HUDEP-2 (cell line): Measurements from ENCODE around the gene CREB5.
A peak's percentile ranks its signal among the peaks of the same experiment; 100 is the strongest.

Experiments used
- DNase-seq, 76 experiments: peaks; one replicate each; lab custom pipeline; 2025; ENCODE audit not compliant: unreplicated experiment in 76 of 76; lab: John Stamatoyannopoulos, UW

The CREB5 gene

DNA sequence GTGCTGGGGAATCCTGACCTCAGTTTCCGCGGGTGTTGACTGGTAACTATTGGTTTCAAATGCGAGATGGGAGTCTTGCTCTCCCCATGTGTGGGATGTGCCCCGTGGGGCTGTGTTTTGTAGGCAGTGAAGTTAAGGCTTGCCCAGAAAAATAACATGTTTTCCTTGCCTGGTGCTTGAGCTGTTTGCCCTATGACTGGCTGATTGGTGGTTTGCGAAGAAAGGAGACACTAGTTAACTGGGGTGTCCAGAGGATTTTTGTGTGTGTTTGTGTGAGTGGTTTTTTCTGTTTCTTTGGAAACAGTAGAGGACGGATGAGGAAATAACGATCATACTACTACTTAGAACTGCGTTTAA lies 61.9 kb downstream of the CREB5 start:
- DNase-seq = no peak

DNA sequence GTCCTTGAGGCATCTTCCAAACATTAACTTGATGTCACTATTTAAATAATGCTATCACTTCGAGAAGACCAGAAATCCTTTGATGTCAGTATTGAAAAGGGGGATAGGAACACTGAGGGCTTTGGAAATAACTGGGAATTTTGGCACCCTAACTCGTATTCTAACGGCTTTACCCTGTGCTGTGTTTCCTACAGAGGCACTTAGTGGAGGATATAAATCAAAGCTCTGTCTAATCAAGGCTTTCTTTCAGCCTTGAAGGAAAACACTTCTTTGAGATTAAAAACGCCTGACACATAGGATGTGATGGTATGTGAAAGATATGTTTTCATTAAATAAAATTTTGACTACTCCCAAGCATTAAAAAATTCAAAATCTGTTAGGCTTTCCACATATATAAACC lies 62.3 kb downstream of the CREB5 start:
- DNase-seq = no peak

DNA sequence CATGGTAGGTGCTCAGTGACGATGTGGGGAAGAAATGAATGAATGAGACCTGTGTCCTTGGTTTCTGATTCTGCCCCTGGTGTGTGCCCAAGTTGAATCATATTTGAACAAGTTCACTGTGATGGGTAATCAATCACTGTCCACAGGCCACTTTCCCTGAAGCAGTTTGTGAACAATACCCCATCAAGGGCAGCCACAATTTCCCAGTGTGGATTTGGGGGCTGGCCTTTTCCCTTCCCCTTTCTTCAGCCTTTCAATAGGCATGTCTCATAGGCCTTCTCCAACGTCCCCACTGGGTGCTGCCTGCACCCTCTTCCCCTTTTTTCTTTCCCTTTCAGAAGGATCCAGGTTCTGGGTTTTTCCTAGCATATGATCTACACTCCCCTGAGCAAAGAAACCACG lies 64.7 kb downstream of the CREB5 start:
- DNase-seq = no peak

DNA sequence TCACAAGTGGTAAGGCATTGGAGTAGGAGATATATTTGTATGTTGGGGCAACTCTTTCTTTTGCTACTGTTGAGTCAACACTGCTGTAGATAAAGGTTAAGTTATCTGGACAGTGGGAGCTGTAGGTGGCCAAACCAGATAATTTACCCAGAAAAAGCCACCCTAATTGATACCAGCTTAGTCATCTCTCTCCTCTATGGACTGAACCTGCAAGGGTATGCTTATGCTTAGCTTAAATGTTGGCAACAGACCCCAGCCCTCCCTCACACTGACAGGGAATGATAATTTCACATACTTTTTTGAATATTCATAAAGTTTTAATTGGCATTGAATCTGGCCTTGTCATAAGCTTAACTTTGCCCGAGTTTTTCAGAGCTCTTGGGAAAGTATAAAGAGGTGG lies 66.3 kb downstream of the CREB5 start:
- peak in 35 of 76 experiments; percentile 1 to 79 (median 42) for DNase-seq

DNA sequence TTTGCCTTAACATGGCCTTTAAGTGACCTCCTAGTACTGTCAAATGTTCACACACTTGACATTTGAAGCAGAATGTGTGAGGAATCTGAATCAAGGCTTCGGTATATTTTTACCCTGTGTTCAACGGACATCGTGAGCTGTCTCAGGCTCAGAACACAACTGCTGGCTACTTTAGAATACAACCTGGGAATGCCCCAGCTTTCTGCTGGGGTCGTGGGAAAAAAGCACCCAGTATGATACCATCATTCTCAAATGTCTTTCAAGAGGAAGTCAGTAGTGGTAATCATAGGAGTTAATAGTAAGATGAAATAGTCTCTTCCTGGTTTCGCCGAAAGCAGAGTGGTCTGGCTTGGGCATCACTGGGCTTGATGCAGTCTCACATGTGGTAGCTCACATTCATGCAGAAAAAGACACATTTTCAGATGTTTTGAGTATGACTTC lies 67.2 kb downstream of the CREB5 start:
- no peak for DNase-seq

- DNase-seq = no peak
Observed at GRCh38 chr7:28480595-28480994, 68.3 kb downstream of the CREB5 start.

- DNase-seq = no peak
Observed at GRCh38 chr7:28481091-28481926, 69.0 kb downstream of the CREB5 start.

DNA sequence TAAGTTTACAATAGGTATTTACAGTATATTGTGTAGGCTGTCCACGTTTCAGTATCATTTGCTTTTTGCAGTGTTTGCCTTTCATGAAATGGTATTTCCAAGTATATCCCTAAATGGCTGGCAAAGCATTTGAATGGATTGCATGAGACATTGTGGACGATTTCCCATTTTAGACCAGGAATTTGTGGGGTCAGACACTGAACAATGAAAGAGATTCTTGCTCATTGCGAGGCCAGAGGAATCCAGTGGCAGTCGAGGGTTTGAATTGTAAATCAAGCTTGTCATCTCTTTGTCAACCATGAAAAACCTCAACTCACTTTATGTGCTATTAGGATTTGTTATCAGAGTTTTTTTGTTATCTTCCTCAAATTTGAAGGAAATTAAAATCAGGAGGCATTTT lies 70.8 kb downstream of the CREB5 start:
- DNase-seq = no peak

DNA sequence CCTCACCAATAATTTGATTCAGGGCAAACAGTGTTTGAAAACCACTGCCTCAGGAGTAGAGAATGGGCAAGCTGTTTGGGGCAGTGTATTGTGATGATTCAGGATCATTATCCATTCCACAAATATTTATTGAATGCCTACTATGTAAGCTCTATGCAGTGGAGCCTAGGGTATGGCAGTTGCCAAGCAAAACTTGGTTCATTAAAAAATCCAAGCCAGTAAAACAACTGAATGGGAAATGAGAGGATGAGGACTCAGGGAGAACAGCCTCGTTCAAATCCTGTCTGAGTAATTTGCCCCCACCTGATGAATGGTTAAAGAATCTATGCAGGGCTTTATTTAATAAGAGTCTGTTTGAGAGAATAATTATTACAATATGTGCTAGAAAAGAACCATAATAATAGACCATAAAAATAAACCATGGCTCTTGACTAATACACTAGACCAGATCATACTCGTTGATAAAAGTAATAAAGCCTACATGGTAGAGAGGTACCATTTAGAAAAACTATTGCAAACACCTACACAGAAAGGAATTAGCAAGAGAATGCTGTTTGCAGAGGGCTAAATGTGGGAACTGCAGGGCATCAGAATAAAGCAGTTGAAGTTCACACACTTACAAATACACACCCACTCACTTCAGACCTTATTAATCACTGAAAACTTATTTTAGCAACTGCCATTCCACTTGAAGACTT lies 71.7 kb downstream of the CREB5 start:
- DNase-seq = no peak

GRCh38 chr7:28484606-28484935 lies 72.3 kb downstream of the CREB5 start:
- DNase-seq = no peak

- no peak for DNase-seq
Observed at GRCh38 chr7:28487487-28487886, 75.2 kb downstream of the CREB5 start.

DNA sequence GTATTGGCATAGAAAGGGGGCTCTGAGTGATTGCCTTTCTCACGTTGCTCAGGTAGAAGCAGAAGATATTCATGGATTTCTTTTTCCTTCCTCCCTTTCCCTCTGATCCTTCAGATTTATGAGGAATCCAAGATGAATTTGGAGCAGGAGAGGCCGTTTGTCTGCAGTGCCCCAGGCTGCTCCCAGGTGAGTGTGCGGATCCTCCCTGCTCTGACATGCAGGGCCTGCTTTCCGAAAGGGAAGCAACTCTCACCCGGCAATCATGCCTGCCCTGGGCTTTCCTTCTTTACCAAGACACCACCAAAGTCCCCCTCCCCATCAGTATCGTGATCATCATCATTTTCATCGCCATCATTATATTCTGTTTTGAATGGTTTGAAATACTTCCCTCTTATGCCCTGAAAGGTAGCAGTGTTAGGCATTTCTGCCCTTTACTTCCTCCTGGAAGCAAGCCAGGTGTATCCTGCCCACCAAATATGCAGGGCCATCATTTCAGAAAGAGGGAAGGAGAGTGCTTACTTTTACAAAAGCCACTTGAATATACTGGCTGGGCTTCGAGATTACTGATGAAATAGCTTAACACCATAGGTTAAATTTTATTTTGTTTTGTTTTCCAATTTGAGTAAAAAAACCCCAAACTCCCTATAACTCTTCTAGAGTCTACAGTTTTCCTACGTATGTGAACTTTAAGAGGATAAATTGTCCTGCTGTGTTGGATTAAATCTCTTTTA lies 75.9 kb downstream of the CREB5 start:
- no peak for DNase-seq

- DNase-seq = no peak
Observed at GRCh38 chr7:28490831-28491230, 78.5 kb downstream of the CREB5 start.

DNA sequence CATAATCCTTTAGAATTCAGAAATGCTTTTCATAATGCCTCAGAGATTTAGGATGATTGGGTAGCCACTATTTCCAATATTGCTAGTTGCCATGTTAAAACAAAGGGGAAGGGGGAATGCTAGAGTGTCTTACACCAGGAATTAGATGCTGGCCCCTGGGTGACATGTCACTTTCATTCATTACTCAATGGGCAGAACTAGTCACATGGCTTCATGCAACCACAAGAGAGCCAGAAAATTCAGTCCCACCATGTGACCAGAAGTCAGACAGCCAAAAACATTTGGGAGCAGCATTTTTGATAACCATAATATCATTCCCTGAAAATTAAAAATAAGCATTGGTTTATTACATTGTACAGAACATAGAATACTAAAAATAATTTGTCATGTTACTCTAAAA lies 81.2 kb downstream of the CREB5 start:
- no peak for DNase-seq

DNA sequence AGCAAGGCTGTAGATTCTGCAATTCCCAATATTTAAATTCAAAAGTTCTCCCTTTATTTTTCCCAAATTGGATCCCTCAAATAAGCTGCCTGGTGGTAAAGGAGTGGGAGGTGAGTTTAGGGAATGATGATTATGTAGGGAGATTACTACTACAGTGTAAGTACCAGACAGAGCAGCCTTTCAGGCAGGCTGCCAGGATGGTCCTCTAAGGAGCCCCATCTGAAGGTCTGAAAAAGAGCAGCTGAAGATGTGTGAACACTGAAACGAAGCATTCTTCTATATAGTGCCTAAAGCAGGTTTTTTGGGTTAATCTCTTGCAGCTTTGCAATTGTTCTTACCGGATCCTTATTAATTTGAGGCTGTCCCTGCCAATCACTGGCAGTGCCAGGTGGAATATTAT lies 84.7 kb downstream of the CREB5 start:
- no peak for DNase-seq

GRCh38 chr7:28498636-28499035 lies 86.3 kb downstream of the CREB5 start:
- no peak for DNase-seq

DNA sequence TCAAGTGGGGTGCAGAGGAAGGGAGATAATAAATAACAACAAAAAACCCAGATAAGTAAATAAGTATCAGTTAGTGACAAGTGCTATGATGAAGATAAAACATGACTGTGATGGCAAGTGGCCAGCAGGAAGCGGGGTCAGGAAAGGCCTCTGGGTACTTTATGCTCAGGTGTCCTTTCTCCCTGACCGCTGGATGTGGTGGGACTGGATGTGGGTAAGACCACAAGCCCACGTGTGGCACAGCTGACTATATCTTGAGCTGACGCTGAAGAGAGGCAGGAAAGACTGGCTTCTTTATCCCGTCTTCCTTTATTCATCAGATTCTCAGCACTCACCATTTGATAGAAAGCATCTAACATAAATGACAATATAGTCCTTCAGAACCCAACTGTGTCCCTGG lies 87.8 kb downstream of the CREB5 start:
- DNase-seq = no peak

DNA sequence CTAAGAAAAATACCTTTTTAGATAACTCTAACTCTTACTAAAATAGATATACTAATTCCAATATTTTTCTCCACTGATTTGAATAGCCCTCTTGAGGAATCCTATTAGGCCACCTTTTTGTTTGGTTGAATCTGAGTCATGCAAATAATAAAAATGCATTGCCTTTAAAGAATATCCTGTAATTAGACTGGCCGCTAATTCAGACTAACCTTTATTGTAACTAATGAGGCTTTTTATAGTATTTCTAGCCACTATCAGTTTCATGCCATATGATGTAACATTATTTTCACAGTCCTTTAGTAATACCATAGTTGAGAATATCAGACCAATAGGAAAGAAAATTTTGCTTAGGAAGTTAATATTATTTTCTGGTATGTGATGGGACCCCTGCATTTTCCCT lies 90.1 kb downstream of the CREB5 start:
- no peak for DNase-seq

DNA sequence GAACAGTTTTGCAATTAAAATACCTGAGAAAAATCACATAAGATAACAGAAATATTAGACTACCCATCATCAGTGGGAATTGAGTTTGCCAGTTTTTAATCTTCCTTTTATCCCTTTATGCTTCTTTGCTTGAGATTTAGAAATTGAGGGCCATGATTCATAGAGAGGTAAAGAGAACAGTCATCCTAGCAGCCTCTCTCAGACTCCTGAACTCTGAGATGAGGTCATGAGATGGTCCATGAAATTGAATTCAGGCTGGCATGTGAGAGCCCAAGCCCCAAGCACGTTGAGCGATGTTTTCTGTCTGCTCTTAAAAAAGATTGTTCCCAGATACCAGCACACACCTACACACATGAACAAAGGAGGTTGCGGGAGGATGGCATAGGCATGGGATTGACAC lies 91.1 kb downstream of the CREB5 start:
- no peak for DNase-seq

DNA sequence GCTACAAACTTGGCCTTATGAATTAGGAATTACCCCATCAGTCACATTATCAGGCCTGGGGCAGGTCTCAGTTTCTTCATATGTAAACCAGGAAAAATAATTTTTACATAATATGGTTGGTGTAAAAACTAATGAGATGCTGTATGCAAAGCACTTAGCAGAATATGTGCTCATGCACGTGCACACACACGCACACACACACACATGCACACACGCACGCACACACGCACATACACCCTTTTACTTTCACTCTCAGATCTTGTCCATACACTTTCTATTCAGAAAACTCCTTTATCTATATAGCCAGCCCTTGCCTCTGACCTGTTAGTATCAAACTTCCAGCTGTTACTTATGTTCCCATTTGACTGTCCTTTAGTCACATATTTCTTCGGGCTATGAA lies 92.7 kb downstream of the CREB5 start:
- no peak for DNase-seq

DNA sequence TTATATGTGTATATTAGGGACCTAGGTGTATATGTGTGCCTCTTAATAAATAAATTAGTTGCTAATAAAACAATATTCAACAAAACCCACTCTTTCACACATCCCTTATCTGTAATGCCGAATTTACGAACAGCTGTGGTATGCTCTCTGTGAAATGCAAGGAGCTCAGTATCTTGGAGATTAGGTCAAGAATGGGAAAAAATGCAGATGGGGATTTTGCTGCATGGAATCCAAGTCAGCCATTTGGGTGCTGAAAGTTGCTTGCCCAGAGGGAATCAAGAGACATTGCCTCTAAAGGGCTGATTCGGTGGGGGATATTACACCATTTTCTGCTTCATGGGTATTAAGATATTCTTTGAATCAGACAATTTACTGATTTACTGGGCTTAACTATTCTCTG lies 93.5 kb downstream of the CREB5 start:
- no peak for DNase-seq
